B cell (primary cell): ENCODE data around the gene NBEAL1. TPM values are rescaled to one million over a fixed set of nuclear protein-coding genes. Genes with fewer than 3 reads are reported as not detected.
"Not testable (repeated sequence)": the region's sequence is repeated elsewhere in the genome, so short reads cannot be mapped to it uniquely, and the experiment has no call there.

Source experiments
- ATAC-seq: fragments of 200-7000 bp; cut with Tn5 transposase; one replicate; pipeline ENCODE4 v1.10.0; 2021; ENCODE audit warnings: low read depth, mild to moderate bottlenecking, moderate number of reproducible peaks, moderate library complexity
- CTCF ChIA-PET: fragments of 350-600 bp; sonication (Branson Sonifier 250); formaldehyde crosslinking; loops from one replicate; lab custom pipeline; 2021; ENCODE audit warnings: antibody characterized with exemption, inconsistent platforms; lab: Charles Lee
- POLR2A ChIA-PET: fragments of 350-600 bp; sonication (Branson Sonifier 250); formaldehyde crosslinking; loops from one replicate; lab custom pipeline; 2021; ENCODE audit warnings: antibody characterized with exemption; lab: Charles Lee
- DNase-seq: peaks from one replicate; pipeline ENCODE4 v3.0.0; 2013
- H2AFZ ChIP-seq: 2 replicates; pipeline ENCODE4 v1.6.1; 2012; ENCODE audit warnings: mild to moderate bottlenecking, low read depth, low read length; ENCODE audit not compliant: insufficient read depth, poor library complexity, severe bottlenecking
- H3K27ac ChIP-seq, 2 donors: 1 replicate in 1 of 2; 2 replicates in 1 of 2; pipeline ENCODE4 v1.5.1; 2012 to 2013; ENCODE audit warnings: low read length in 2 of 2, mild to moderate bottlenecking in 2 of 2, moderate library complexity in 1 of 2
- H3K27me3 ChIP-seq, 4 experiments: fragments of 200-600 bp in 1 of 4; sonication (generic) in 1 of 4; replicated peaks in 1 of 4; 1 replicate in 2 of 4; 2 replicates in 2 of 4; pipeline versions ENCODE4 v1.6.1 to v1.7.0; 2013 to 2016; ENCODE audit warnings: low read length in 3 of 4, mild to moderate bottlenecking in 2 of 4, mixed read lengths in 1 of 4, moderate library complexity in 1 of 4; ENCODE audit not compliant: insufficient read depth in 4 of 4, control insufficient read depth in 3 of 4; ENCODE audit errors: control extremely low read depth in 1 of 4
- H3K36me3 ChIP-seq, 2 experiments: replicated peaks in 1 of 2; 1 replicate in 1 of 2; 2 replicates in 1 of 2; pipeline versions ENCODE4 v1.6.1 to v1.7.1; 2013; ENCODE audit warnings: low read length in 1 of 2; ENCODE audit not compliant: insufficient read depth in 2 of 2, control insufficient read depth in 1 of 2; ENCODE audit errors: control extremely low read depth in 1 of 2, extremely low read depth in 1 of 2
- H3K4me1 ChIP-seq, 2 donors: fragments of 200-600 bp in 1 of 2; sonication (generic) in 1 of 2; 1 replicate in 1 of 2; 2 replicates in 1 of 2; pipeline versions ENCODE4 v1.5.1 to v1.6.1; 2013 to 2017; ENCODE audit warnings: low read length in 2 of 2; ENCODE audit not compliant: control insufficient read depth in 2 of 2, insufficient read depth in 2 of 2
- H3K4me2 ChIP-seq: replicated peaks from 2 replicates; pipeline ENCODE3; 2012; ENCODE audit warnings: mild to moderate bottlenecking, low read depth, low read length; ENCODE audit not compliant: poor library complexity, severe bottlenecking
- H3K4me3 ChIP-seq, 5 experiments: fragments of 200-600 bp in 1 of 5; sonication (generic) in 1 of 5; 1 replicate in 3 of 5; 2 replicates in 2 of 5; pipeline versions ENCODE4 v1.5.1 to v1.7.0; 2011 to 2016; ENCODE audit warnings: low read length in 4 of 5, mild to moderate bottlenecking in 4 of 5, low read depth in 2 of 5, control low read depth in 1 of 5, moderate library complexity in 1 of 5; ENCODE audit not compliant: insufficient read depth in 1 of 5; ENCODE audit errors: control extremely low read depth in 1 of 5, extremely low read depth in 1 of 5
- H3K79me2 ChIP-seq: fragments of 200-600 bp; sonication (generic); one replicate; pipeline ENCODE4 v1.6.0; 2016; ENCODE audit warnings: low read length; ENCODE audit not compliant: control insufficient read depth, insufficient read depth
- H3K9ac ChIP-seq: fragments of 200-600 bp; sonication (generic); 2 replicates; pipeline ENCODE4 v1.6.1; 2017; ENCODE audit warnings: mild to moderate bottlenecking, low read length, moderate library complexity
- H3K9me3 ChIP-seq, 3 donors: one replicate each; pipeline versions ENCODE4 v1.6.1 to v1.7.1; 2013; ENCODE audit warnings: low read length in 2 of 3; ENCODE audit not compliant: control insufficient read depth in 2 of 3, insufficient read depth in 1 of 3; ENCODE audit errors: control extremely low read depth in 1 of 3
- H4K20me1 ChIP-seq: 2 replicates; pipeline ENCODE4 v1.6.0; 2012; ENCODE audit warnings: mild to moderate bottlenecking, low read length; ENCODE audit not compliant: insufficient read depth, control insufficient read depth, poor library complexity, severe bottlenecking
- H3K27ac Mint-ChIP-seq: one replicate; pipeline ENCODE4 v1.8.0; 2021; ENCODE audit warnings: mixed read lengths
- H3K27me3 Mint-ChIP-seq: one replicate; pipeline ENCODE4 v1.8.0; 2021; ENCODE audit warnings: mixed read lengths
- H3K4me1 Mint-ChIP-seq: one replicate; pipeline ENCODE4 v1.8.0; 2021; ENCODE audit warnings: mixed read lengths
- H3K4me3 Mint-ChIP-seq: one replicate; pipeline ENCODE4 v1.8.0; 2021; ENCODE audit warnings: mixed read lengths
- H3K9me3 Mint-ChIP-seq: one replicate; pipeline ENCODE4 v1.8.0; 2022; ENCODE audit warnings: mixed read lengths; ENCODE audit not compliant: insufficient read depth
- EZH2 ChIP-seq: IDR thresholded peaks from 2 replicates; pipeline ENCODE4 v1.6.1; 2012; ENCODE audit warnings: borderline replicate concordance, low read depth, mild to moderate bottlenecking, moderate library complexity, low read length; ENCODE audit not compliant: insufficient read depth, poor library complexity, severe bottlenecking
- WGBS: methylation state at CpG from one replicate; pipeline ENCODE4 v1.1.5; 2013; ENCODE audit warnings: missing lambda C conversion rate; ENCODE audit not compliant: insufficient coverage; 5-methylcytosine and 5-hydroxymethylcytosine counted together
- intact Hi-C: fragments of 100-400 bp; cut with micrococcal nuclease; formaldehyde crosslinking; loops from one replicate; pipeline ENCODE4 v1.10.0; 2022
- polyA plus RNA-seq: library from polyadenylated mRNA; depleted of rRNA; stranded (reverse); fragments of >200 nt; gene quantifications from 2 replicates; pipeline ENCODE4 v1.2.3, GENCODE V29; 2012
- total RNA-seq, 2 donors: library from RNA; stranded (reverse); fragments of 120-200 nt in 1 of 2; gene quantifications; 1 replicate in 1 of 2; 2 replicates in 1 of 2; pipeline versions ENCODE4 v1.2.3 to v1.2.4, GENCODE V29; 2013 to 2022
- TF ChIP-seq, protein P1 (sequence below): fragments of 200-600 bp; IDR thresholded peaks from one replicate; pipeline ENCODE4 v1.8.0; 2022; ENCODE audit warnings: antibody characterized with exemption, mild to moderate bottlenecking

The NBEAL1 gene
- total and polyA plus RNA-seq, 2 donors (not counting 1 experiment from before 2014, with no cell fraction given): 2.2 to 22.0 TPM

GRCh38 chr2:203112342-203112741 is 97.7 kb downstream of the NBEAL1 start:
- H3K9me3 ChIP-seq: no peaks in the 10 kb centered on the region
- H3K4me2 ChIP-seq: no peak overlapping the region
- Mint-ChIP-seq H3K4me1 (no peaks in the 10 kb centered on the region), H3K9me3 (no peaks in the 10 kb centered on the region), H3K4me3 (no peak overlapping the region), H3K27me3 (no peaks in the 10 kb centered on the region), H3K27ac (no peak overlapping the region)
- CTCF ChIA-PET: no interaction called here
- no peak overlapping the region for H3K27ac ChIP-seq
- H3K4me1 ChIP-seq: no peaks in the 10 kb centered on the region
- POLR2A ChIA-PET: no interaction called here
- no peaks in the 10 kb centered on the region for H3K27me3 ChIP-seq
- no peak for TF ChIP-seq EZH2
- TF ChIP-seq, protein P1, sequence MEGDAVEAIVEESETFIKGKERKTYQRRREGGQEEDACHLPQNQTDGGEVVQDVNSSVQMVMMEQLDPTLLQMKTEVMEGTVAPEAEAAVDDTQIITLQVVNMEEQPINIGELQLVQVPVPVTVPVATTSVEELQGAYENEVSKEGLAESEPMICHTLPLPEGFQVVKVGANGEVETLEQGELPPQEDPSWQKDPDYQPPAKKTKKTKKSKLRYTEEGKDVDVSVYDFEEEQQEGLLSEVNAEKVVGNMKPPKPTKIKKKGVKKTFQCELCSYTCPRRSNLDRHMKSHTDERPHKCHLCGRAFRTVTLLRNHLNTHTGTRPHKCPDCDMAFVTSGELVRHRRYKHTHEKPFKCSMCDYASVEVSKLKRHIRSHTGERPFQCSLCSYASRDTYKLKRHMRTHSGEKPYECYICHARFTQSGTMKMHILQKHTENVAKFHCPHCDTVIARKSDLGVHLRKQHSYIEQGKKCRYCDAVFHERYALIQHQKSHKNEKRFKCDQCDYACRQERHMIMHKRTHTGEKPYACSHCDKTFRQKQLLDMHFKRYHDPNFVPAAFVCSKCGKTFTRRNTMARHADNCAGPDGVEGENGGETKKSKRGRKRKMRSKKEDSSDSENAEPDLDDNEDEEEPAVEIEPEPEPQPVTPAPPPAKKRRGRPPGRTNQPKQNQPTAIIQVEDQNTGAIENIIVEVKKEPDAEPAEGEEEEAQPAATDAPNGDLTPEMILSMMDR: no peak
- H3K36me3 ChIP-seq: peaks cover 0 to 4% of the 10 kb centered on the region in 2 experiments
- DNase-seq (no peak), ATAC-seq (no peak)
- intact Hi-C loops: no loop called here
- no peak overlapping the region for H3K9ac ChIP-seq
- no peak overlapping the region for H3K4me3 ChIP-seq
- H4K20me1 ChIP-seq: no peaks in the 10 kb centered on the region
- H3K79me2 ChIP-seq: no peaks in the 10 kb centered on the region
- no peak overlapping the region for H2AFZ ChIP-seq
- no CpG with 5 or more reads among the region's 2 CpGs for WGBS

DNA sequence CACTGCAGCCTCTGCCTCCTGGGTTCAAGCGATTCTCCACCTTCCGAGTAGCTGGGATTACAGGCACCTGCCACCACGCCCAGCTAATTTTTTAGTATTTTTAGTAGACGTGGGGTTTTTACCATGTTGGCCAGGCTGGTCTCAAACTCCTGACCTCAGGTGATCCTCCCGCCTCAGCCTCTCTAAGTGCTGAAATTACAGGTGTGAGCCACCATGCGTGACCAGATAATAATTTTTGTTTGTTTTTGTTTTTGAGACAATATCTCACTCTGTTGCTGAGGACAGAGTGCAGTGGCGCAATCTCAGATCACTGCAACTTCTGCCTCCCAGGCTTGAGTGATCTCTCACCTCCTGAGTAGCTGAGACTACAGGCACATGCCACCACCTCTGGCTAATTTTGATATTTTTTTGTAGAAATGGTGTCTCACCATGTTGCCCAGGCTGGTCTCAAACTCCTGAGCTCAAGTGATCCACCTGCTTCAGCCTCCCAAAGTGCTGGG is 100.6 kb downstream of the NBEAL1 start:
- ATAC-seq, H3K36me3 ChIP-seq, H3K27me3 Mint-ChIP-seq, H3K27ac Mint-ChIP-seq, H3K27ac ChIP-seq, H3K4me3 ChIP-seq, intact Hi-C loops, H3K79me2 ChIP-seq, H3K4me1 ChIP-seq, H3K4me3 Mint-ChIP-seq, H3K9me3 ChIP-seq, H3K9ac ChIP-seq, POLR2A ChIA-PET, H2AFZ ChIP-seq, H3K9me3 Mint-ChIP-seq, H3K27me3 ChIP-seq, DNase-seq, H3K4me2 ChIP-seq, CTCF ChIA-PET, H4K20me1 ChIP-seq, H3K4me1 Mint-ChIP-seq: not testable (repeated sequence)
- WGBS: 96% methylated on average over 7 of the region's 7 CpGs
